Urothelium cell line (cell line): ENCODE data around the gene ATXN10.

ENCODE experiments used
- DNase-seq: peaks from one replicate; pipeline ENCODE4 v3.0.0; 2011; ENCODE audit warnings: low spot score, mixed read lengths
- FAIRE-seq: peaks from 2 replicates; lab custom pipeline; 2011; peaks lifted over from hg19 to GRCh38; lab: Jason Lieb, UNC

ATXN10 gene

GRCh38 chr22:45816776-45817175 lies 145.1 kb downstream of the ATXN10 start:
- FAIRE-seq: no peak
- DNase-seq: no peak

GRCh38 chr22:45817745-45818423 lies 146.2 kb downstream of the ATXN10 start:
- FAIRE-seq: no peak

GRCh38 chr22:45818424-45819085 lies 146.9 kb downstream of the ATXN10 start:
- no peak for DNase-seq

More at GRCh38 chr22:45817745-45818423, 146.2 kb downstream of the ATXN10 start:
- DNase-seq: no peak

GRCh38 chr22:45819305-45819704 lies 147.7 kb downstream of the ATXN10 start:
- FAIRE-seq (no peak), DNase-seq (no peak)

More at GRCh38 chr22:45818424-45819085, 146.9 kb downstream of the ATXN10 start:
- no peak for FAIRE-seq

GRCh38 chr22:45823336-45823735 lies 151.7 kb downstream of the ATXN10 start:
- FAIRE-seq (no peak), DNase-seq (no peak)

GRCh38 chr22:45826520-45826919 lies 154.9 kb downstream of the ATXN10 start:
- FAIRE-seq: no peak
- DNase-seq: no peak

GRCh38 chr22:45828841-45829240 lies 157.2 kb downstream of the ATXN10 start:
- FAIRE-seq: no peak
- no peak for DNase-seq

GRCh38 chr22:45830531-45831245 lies 159.1 kb downstream of the ATXN10 start:
- FAIRE-seq (no peak), DNase-seq (no peak)

- DNase-seq (peak; percentile 27), FAIRE-seq (no peak)
Observed at GRCh38 chr22:45831394-45831793, 159.8 kb downstream of the ATXN10 start.

- FAIRE-seq (no peak), DNase-seq (no peak)
Observed at GRCh38 chr22:45832180-45832579, 160.5 kb downstream of the ATXN10 start.

- FAIRE-seq (no peak), DNase-seq (no peak)
Observed at GRCh38 chr22:45832959-45833580, 161.4 kb downstream of the ATXN10 start.

GRCh38 chr22:45833613-45834012 lies 162.0 kb downstream of the ATXN10 start:
- FAIRE-seq (no peak), DNase-seq (no peak)

GRCh38 chr22:45834241-45834640 lies 162.6 kb downstream of the ATXN10 start:
- FAIRE-seq (no peak), DNase-seq (no peak)

GRCh38 chr22:45834795-45835194 lies 163.2 kb downstream of the ATXN10 start:
- no peak for DNase-seq
- FAIRE-seq: no peak

GRCh38 chr22:45836418-45837169 lies 165.0 kb downstream of the ATXN10 start:
- DNase-seq (no peak), FAIRE-seq (no peak)

GRCh38 chr22:45837508-45837907 lies 165.9 kb downstream of the ATXN10 start:
- DNase-seq: no peak

GRCh38 chr22:45838305-45838887 lies 166.8 kb downstream of the ATXN10 start:
- FAIRE-seq (no peak), DNase-seq (no peak)

More at GRCh38 chr22:45837508-45837907, 165.9 kb downstream of the ATXN10 start:
- FAIRE-seq: no peak

GRCh38 chr22:45840483-45840882 lies 168.8 kb downstream of the ATXN10 start:
- FAIRE-seq: no peak
- no peak for DNase-seq

- no peak for DNase-seq
- no peak for FAIRE-seq
Observed at GRCh38 chr22:45842291-45842991, 170.8 kb downstream of the ATXN10 start.

GRCh38 chr22:45843031-45843430 lies 171.4 kb downstream of the ATXN10 start:
- DNase-seq (no peak), FAIRE-seq (no peak)
